HG02884 (cell line): ENCODE measurements around the gene FARSA.
"Not testable (repeated sequence)": the region's sequence is repeated elsewhere in the genome, so short reads cannot be mapped to it uniquely, and the experiment has no call there.

Source experiments
- ATAC-seq: cut with Tn5 transposase; IDR thresholded peaks from one replicate; pipeline ENCODE4 v1.9.1; 2021; ENCODE audit warnings: mild to moderate bottlenecking, moderate library complexity; ENCODE audit not compliant: unreplicated experiment

The FARSA gene

GRCh38 chr19:12891553-12892021 lies 41.9 kb downstream of the FARSA start:
- ATAC-seq = no peak

GRCh38 chr19:12890787-12891552 lies 42.5 kb downstream of the FARSA start, which contains the start of gene GCDH:
GCDH (plus strand) TSS chr19:12891160; CDS start chr19:12891305, 145 bp downstream.
- peak; percentile 97 for ATAC-seq

GRCh38 chr19:12890299-12890786 lies 43.2 kb downstream of the FARSA start:
- ATAC-seq = not testable (repeated sequence)

GRCh38 chr19:12888006-12888603 lies 45.4 kb downstream of the FARSA start:
- no peak for ATAC-seq

- no peak for ATAC-seq
Observed at GRCh38 chr19:12886969-12887747, 46.4 kb downstream of the FARSA start, which contains the start of gene KLF1. KLF1 (minus strand) TSS chr19:12887201; CDS start chr19:12887140, 61 bp downstream.

- ATAC-seq = no peak
Observed at GRCh38 chr19:12886651-12886968, 46.9 kb downstream of the FARSA start.

GRCh38 chr19:12885749-12886650 lies 47.5 kb downstream of the FARSA start:
- ATAC-seq = no peak

- no peak for ATAC-seq
Observed at GRCh38 chr19:12884926-12885748, 48.4 kb downstream of the FARSA start.

- ATAC-seq = no peak
Observed at GRCh38 chr19:12884627-12884925, 48.9 kb downstream of the FARSA start.

GRCh38 chr19:12884202-12884601 lies 49.3 kb downstream of the FARSA start:
- ATAC-seq = no peak

- ATAC-seq = no peak
Observed at GRCh38 chr19:12882589-12882988, 50.9 kb downstream of the FARSA start.

- peak; percentile 79 for ATAC-seq
Observed at GRCh38 chr19:12881172-12881808, 52.2 kb downstream of the FARSA start, which contains the start of gene DNASE2. DNASE2 (minus strand) TSS chr19:12881449; CDS start chr19:12881375, 74 bp downstream.

GRCh38 chr19:12880551-12881171 lies 52.9 kb downstream of the FARSA start:
- ATAC-seq = no peak

GRCh38 chr19:12875086-12875485 lies 58.4 kb downstream of the FARSA start:
- no peak for ATAC-seq

GRCh38 chr19:12873891-12874745 lies 59.4 kb downstream of the FARSA start:
- ATAC-seq = no peak

GRCh38 chr19:12872941-12873890 lies 60.3 kb downstream of the FARSA start:
- ATAC-seq = no peak
